ENCODE results near the gene PTPRH.
"Not testable (repeated sequence)": the region's sequence is repeated elsewhere in the genome, so short reads cannot be mapped to it uniquely, and the experiment has no call there.

The PTPRH gene

GRCh38 chr19:55158848-55159749 is 50.2 kb downstream of the PTPRH start:
- DNase-seq (ENCODE audit: low spot score) = no peak

- DNase-seq (ENCODE audit: low spot score) = no peak
Measured at GRCh38 chr19:55158423-55158822, 50.9 kb downstream of the PTPRH start.

GRCh38 chr19:55157064-55157908 is 52.0 kb downstream of the PTPRH start, which contains the start of gene TNNI3:
Gene TNNI3 (minus strand): TSS chr19:55157732. CDS start chr19:55157589, 143 bp downstream.
- DNase-seq (ENCODE audit: low spot score) = no peak

- no peak for DNase-seq (ENCODE audit: low spot score)
Measured at GRCh38 chr19:55156202-55157063, 52.9 kb downstream of the PTPRH start.

GRCh38 chr19:55155784-55156183 is 53.5 kb downstream of the PTPRH start:
- not testable (repeated sequence) for DNase-seq (ENCODE audit: low spot score)

GRCh38 chr19:55153652-55154264 is 55.5 kb downstream of the PTPRH start:
- no peak for DNase-seq (ENCODE audit: low spot score)

- DNase-seq (ENCODE audit: low spot score) = no peak
Measured at GRCh38 chr19:55152017-55152416, 57.3 kb downstream of the PTPRH start.

- DNase-seq (ENCODE audit: low spot score) = no peak
Measured at GRCh38 chr19:55149078-55150003, 60.0 kb downstream of the PTPRH start, which contains the start of gene TNNT1. Gene TNNT1 (minus strand): TSS chr19:55149206. CDS start chr19:55147157, 2,049 bp downstream.

GRCh38 chr19:55147545-55148251 is 61.6 kb downstream of the PTPRH start:
- no peak for DNase-seq (ENCODE audit: low spot score)

- DNase-seq (ENCODE audit: low spot score) = no peak
Measured at GRCh38 chr19:55146705-55147273, 62.5 kb downstream of the PTPRH start.

GRCh38 chr19:55146078-55146704 is 63.1 kb downstream of the PTPRH start:
- no peak for DNase-seq (ENCODE audit: low spot score)

GRCh38 chr19:55145232-55145631 is 64.1 kb downstream of the PTPRH start:
- no peak for DNase-seq (ENCODE audit: low spot score)

- DNase-seq (ENCODE audit: low spot score) = no peak
Measured at GRCh38 chr19:55141696-55142095, 67.6 kb downstream of the PTPRH start.

GRCh38 chr19:55137915-55138314 is 71.4 kb downstream of the PTPRH start:
- DNase-seq (ENCODE audit: low spot score) = no peak

- no peak for DNase-seq (ENCODE audit: low spot score)
Measured at GRCh38 chr19:55136399-55137102, 72.8 kb downstream of the PTPRH start.

GRCh38 chr19:55134736-55135135 is 74.6 kb downstream of the PTPRH start:
- no peak for DNase-seq (ENCODE audit: low spot score)

GRCh38 chr19:55133639-55134444 is 75.5 kb downstream of the PTPRH start:
- DNase-seq (ENCODE audit: low spot score) = no peak
